CD14-positive monocyte (primary cell): ENCODE results near the gene CDC16. TPM values are rescaled to one million over a fixed set of nuclear protein-coding genes. Genes with fewer than 3 reads are reported as not detected.

Experiments
- DNase-seq, 3 donors: peaks; one replicate each; pipeline ENCODE4 v3.0.0-alpha.2; 2011 to 2022
- H2AFZ ChIP-seq: 2 replicates; pipeline ENCODE4 v1.6.0; 2012; ENCODE audit warnings: mild to moderate bottlenecking, low read depth, low read length, inconsistent platforms; ENCODE audit not compliant: insufficient read depth, poor library complexity, severe bottlenecking
- H3K27ac ChIP-seq, 2 donors: 1 replicate in 1 of 2; 2 replicates in 1 of 2; pipeline ENCODE4 v1.5.1; 2012 to 2013; ENCODE audit warnings: low read length in 2 of 2, control low read depth in 1 of 2, inconsistent platforms in 1 of 2, low read depth in 1 of 2, mild to moderate bottlenecking in 1 of 2
- H3K27me3 ChIP-seq, 2 donors: one replicate each; pipeline versions ENCODE4 v1.6.0 to v1.6.1; 2011 to 2013; ENCODE audit warnings: low read length in 2 of 2; ENCODE audit not compliant: control insufficient read depth in 2 of 2, insufficient read depth in 2 of 2
- H3K36me3 ChIP-seq, 2 donors: replicated peaks in 1 of 2; 1 replicate in 1 of 2; 2 replicates in 1 of 2; pipeline versions ENCODE4 v1.5.1 to v1.6.1; 2012 to 2013; ENCODE audit warnings: low read length in 2 of 2, control low read depth in 1 of 2, inconsistent platforms in 1 of 2, mild to moderate bottlenecking in 1 of 2; ENCODE audit not compliant: insufficient read depth in 2 of 2, control insufficient read depth in 1 of 2
- H3K4me1 ChIP-seq, 2 donors: 1 replicate in 1 of 2; 2 replicates in 1 of 2; pipeline versions ENCODE4 v1.5.1 to v1.6.1; 2012 to 2013; ENCODE audit warnings: low read length in 2 of 2, control low read depth in 1 of 2, inconsistent platforms in 1 of 2, mild to moderate bottlenecking in 1 of 2, moderate library complexity in 1 of 2; ENCODE audit not compliant: insufficient read depth in 2 of 2, control insufficient read depth in 1 of 2
- H3K4me2 ChIP-seq: replicated peaks from 2 replicates; pipeline ENCODE3; 2012; ENCODE audit warnings: low read length, moderate library complexity, mild to moderate bottlenecking; ENCODE audit not compliant: poor library complexity, severe bottlenecking; ENCODE audit errors: extremely low read depth
- H3K4me3 ChIP-seq, 3 experiments: fragments of 200-600 bp in 1 of 3; sonication (generic) in 1 of 3; replicated peaks in 1 of 3; 1 replicate in 2 of 3; 2 replicates in 1 of 3; pipeline ENCODE4 v1.5.1; 2011 to 2013; ENCODE audit warnings: low read length in 3 of 3, mild to moderate bottlenecking in 3 of 3, control low read depth in 2 of 3, low read depth in 2 of 3, inconsistent platforms in 1 of 3, moderate library complexity in 1 of 3
- H3K79me2 ChIP-seq: 2 replicates; pipeline ENCODE4 v1.6.0; 2012; ENCODE audit warnings: mild to moderate bottlenecking, control low read depth, inconsistent platforms, low read length, moderate library complexity; ENCODE audit not compliant: insufficient read depth
- H3K9ac ChIP-seq: 2 replicates; pipeline ENCODE4 v1.6.0; 2017; ENCODE audit warnings: low read length, mild to moderate bottlenecking; ENCODE audit not compliant: insufficient read depth, poor library complexity, severe bottlenecking
- H3K9me3 ChIP-seq, 2 donors: replicated peaks in 1 of 2; 1 replicate in 1 of 2; 2 replicates in 1 of 2; pipeline versions ENCODE4 v1.5.1 to v1.6.1; 2012 to 2013; ENCODE audit warnings: low read length in 2 of 2, control low read depth in 1 of 2; ENCODE audit not compliant: control insufficient read depth in 1 of 2, insufficient read depth in 1 of 2
- H4K20me1 ChIP-seq: 2 replicates; pipeline ENCODE4 v1.6.0; 2012; ENCODE audit warnings: mild to moderate bottlenecking, low read length, control low read depth, moderate library complexity; ENCODE audit not compliant: insufficient read depth
- H3K27ac Mint-ChIP-seq, 7 donors: one replicate each; pipeline ENCODE4 v1.8.0; 2020; ENCODE audit warnings: mild to moderate bottlenecking in 7 of 7, mixed read lengths in 7 of 7, moderate library complexity in 6 of 7, inconsistent platforms in 2 of 7
- H3K27me3 Mint-ChIP-seq, 3 donors: one replicate each; pipeline ENCODE4 v1.8.0; 2021 to 2022; ENCODE audit warnings: low read depth in 3 of 3, mild to moderate bottlenecking in 3 of 3, mixed read lengths in 3 of 3, moderate library complexity in 3 of 3, inconsistent platforms in 1 of 3
- H3K36me3 Mint-ChIP-seq, 2 donors: one replicate each; pipeline ENCODE4 v1.8.0; 2020; ENCODE audit warnings: mixed read lengths in 2 of 2, inconsistent platforms in 1 of 2, mild to moderate bottlenecking in 1 of 2
- H3K4me1 Mint-ChIP-seq: one replicate; pipeline ENCODE4 v1.8.0; 2020; ENCODE audit warnings: mild to moderate bottlenecking, mixed read lengths
- H3K4me3 Mint-ChIP-seq, 2 donors: one replicate each; pipeline ENCODE4 v1.8.0; 2020; ENCODE audit warnings: mild to moderate bottlenecking in 2 of 2, mixed read lengths in 2 of 2, moderate library complexity in 1 of 2
- H3K9me3 Mint-ChIP-seq, 7 donors: one replicate each; pipeline ENCODE4 v1.8.0; 2020 to 2022; ENCODE audit warnings: mixed read lengths in 7 of 7, mild to moderate bottlenecking in 6 of 7, moderate library complexity in 6 of 7, inconsistent platforms in 2 of 7
- CTCF ChIP-seq: fragments of 200-600 bp; IDR thresholded peaks from one replicate; pipeline ENCODE4 v1.8.0; 2022; ENCODE audit warnings: antibody characterized with exemption, mild to moderate bottlenecking
- WGBS: methylation state at CpG from one replicate; pipeline ENCODE4 v1.1.5; 2013; ENCODE audit warnings: missing lambda C conversion rate; ENCODE audit not compliant: insufficient coverage; 5-methylcytosine and 5-hydroxymethylcytosine counted together
- intact Hi-C, 2 donors: fragments of 100-400 bp; cut with micrococcal nuclease; formaldehyde crosslinking; loops; one replicate each; pipeline versions ENCODE4 v1.15.0 to v1.15.1; 2023
- polyA plus RNA-seq, 3 donors: library from polyadenylated mRNA; depleted of rRNA in 1 of 3; unstranded in 2 of 3; stranded (reverse) in 1 of 3; fragments of 300-500 nt in 2 of 3; fragments of >200 nt in 1 of 3; fragmentation: Illumina TruSeq in 2 of 3; gene quantifications; 1 replicate in 2 of 3; 2 replicates in 1 of 3; pipeline ENCODE4 v1.2.3, GENCODE V29; 2012 to 2021

CDC16 gene
- polyA plus RNA-seq, 3 donors, result 15.6 to 72.1 (median 21.1) TPM

GRCh38 chr13:114228176-114228575 is 6.5 kb upstream of the CDC16 start:
- H3K9me3 Mint-ChIP-seq, result no peaks in the 10 kb centered on the region
- H3K4me1 Mint-ChIP-seq, result peaks cover 28% of the 10 kb centered on the region
- Histone ChIP-seq H3K79me2 (no peaks in the 10 kb centered on the region), H3K4me3 (no peak overlapping the region), H4K20me1 (no peaks in the 10 kb centered on the region), H3K36me3 (no peaks in the 10 kb centered on the region), H3K9me3 (no peaks in the 10 kb centered on the region), H2AFZ (no peak overlapping the region), H3K27me3 (no peaks in the 10 kb centered on the region), H3K27ac (no peak overlapping the region), H3K4me1 (peaks cover 24 to 27% of the 10 kb centered on the region in 2 donors), H3K4me2 (no peak overlapping the region), H3K9ac (no peak overlapping the region)
- WGBS, result 89% methylated on average over 6 of the region's 9 CpGs
- no peak overlapping the region for H3K4me3 Mint-ChIP-seq
- peaks cover 11 to 13% (median 13%) of the 10 kb centered on the region in 3 donors for H3K27me3 Mint-ChIP-seq
- H3K27ac Mint-ChIP-seq, result peak overlapping the region in 1 of 7 donors; percentile 62
- DNase-seq, result no peak
- intact Hi-C loops, result loop anchor here in 1 of 2 donors (5.0 kb wide), 2 partner anchors 111 to 276 kb away; no protein-coding TSS in a partner anchor
- no peaks in the 10 kb centered on the region for H3K36me3 Mint-ChIP-seq
- no peak for TF ChIP-seq CTCF

- 0% methylated on average over 1 of the region's 4 CpGs for WGBS
- H3K27ac Mint-ChIP-seq, result no peak overlapping the region
These were observed 5.2 kb upstream of the CDC16 start for GRCh38 chr13:114229506-114229905.

More at GRCh38 chr13:114229506-114229905, 5.2 kb upstream of the CDC16 start:
- Mint-ChIP-seq H3K4me3 (peak overlapping the region in 1 of 2 donors; percentile 72), H3K4me1 (peaks cover 31% of the 10 kb centered on the region), H3K27me3 (peaks cover 11 to 14% (median 13%) of the 10 kb centered on the region in 3 donors), H3K36me3 (no peaks in the 10 kb centered on the region), H3K9me3 (no peaks in the 10 kb centered on the region)
- H2AFZ ChIP-seq, result peak overlapping the region; percentile 30
- H3K9me3 ChIP-seq, result no peaks in the 10 kb centered on the region
- H3K27ac ChIP-seq, result no peak overlapping the region
- peaks cover 26 to 29% of the 10 kb centered on the region in 2 donors for H3K4me1 ChIP-seq
- DNase-seq, result peak in 2 of 3 donors; percentile 16 to 24
- no peak overlapping the region for H3K9ac ChIP-seq
- TF ChIP-seq CTCF, result no peak
- peaks cover 2% of the 10 kb centered on the region for H3K79me2 ChIP-seq
- no peaks in the 10 kb centered on the region for H4K20me1 ChIP-seq
- peak overlapping the region; percentile 10 for H3K4me2 ChIP-seq
- H3K36me3 ChIP-seq, result no peaks in the 10 kb centered on the region
- intact Hi-C loops, result loop anchor here in 1 of 2 donors (5.0 kb wide), 2 partner anchors 112 to 277 kb away; no protein-coding TSS in a partner anchor
- H3K4me3 ChIP-seq, result no peak overlapping the region
- H3K27me3 ChIP-seq, result no peaks in the 10 kb centered on the region
